Duodenal mucosa (tissue), 2 donors: ENCODE data around the gene ALPI.

ENCODE experiments used
- H3K27ac ChIP-seq: one replicate; pipeline ENCODE4 v1.7.0; 2013; ENCODE audit warnings: low read depth, low read length
- H3K27me3 ChIP-seq, 2 donors: one replicate each; pipeline ENCODE4 v1.7.0; 2013; ENCODE audit warnings: low read length in 2 of 2, control low read depth in 1 of 2; ENCODE audit not compliant: insufficient read depth in 2 of 2, control insufficient read depth in 1 of 2
- H3K36me3 ChIP-seq, 2 donors: one replicate each; pipeline ENCODE4 v1.7.0; 2013; ENCODE audit warnings: low read length in 2 of 2, control low read depth in 1 of 2; ENCODE audit not compliant: insufficient read depth in 2 of 2, control insufficient read depth in 1 of 2
- H3K4me1 ChIP-seq, 2 donors: one replicate each; pipeline ENCODE4 v1.7.0; 2013; ENCODE audit warnings: low read length in 2 of 2, control low read depth in 1 of 2; ENCODE audit not compliant: insufficient read depth in 2 of 2, control insufficient read depth in 1 of 2
- H3K4me3 ChIP-seq, 2 donors: one replicate each; pipeline ENCODE4 v1.7.0; 2013; ENCODE audit warnings: low read length in 2 of 2, low read depth in 1 of 2
- H3K9ac ChIP-seq, 2 donors: one replicate each; pipeline ENCODE4 v1.7.0; 2013; ENCODE audit warnings: low read length in 2 of 2, low read depth in 1 of 2
- H3K9me3 ChIP-seq, 2 donors: one replicate each; pipeline ENCODE4 v1.7.0; 2013; ENCODE audit warnings: low read length in 2 of 2, control low read depth in 1 of 2; ENCODE audit not compliant: control insufficient read depth in 1 of 2

ALPI gene

GRCh38 chr2:232492236-232492848 is 36.4 kb downstream of the ALPI start:
- H3K27ac ChIP-seq: no peak overlapping the region
- H3K9me3 ChIP-seq: no peaks in the 10 kb centered on the region
- no peak overlapping the region for H3K4me3 ChIP-seq
- no peak overlapping the region for H3K9ac ChIP-seq
- H3K36me3 ChIP-seq: no peaks in the 10 kb centered on the region
- H3K27me3 ChIP-seq: peaks cover 11 to 12% of the 10 kb centered on the region in 2 donors
- H3K4me1 ChIP-seq: no peaks in the 10 kb centered on the region

GRCh38 chr2:232492963-232493700 is 37.2 kb downstream of the ALPI start:
- Histone ChIP-seq H3K27me3 (peaks cover 8 to 10% of the 10 kb centered on the region in 2 donors), H3K4me1 (no peaks in the 10 kb centered on the region), H3K9ac (no peak overlapping the region), H3K36me3 (no peaks in the 10 kb centered on the region), H3K4me3 (no peak overlapping the region), H3K9me3 (no peaks in the 10 kb centered on the region), H3K27ac (no peak overlapping the region)

GRCh38 chr2:232493701-232494474 is 37.9 kb downstream of the ALPI start:
- no peak overlapping the region for H3K9ac ChIP-seq
- H3K36me3 ChIP-seq: no peaks in the 10 kb centered on the region
- no peaks in the 10 kb centered on the region for H3K9me3 ChIP-seq
- no peak overlapping the region for H3K4me3 ChIP-seq
- H3K27ac ChIP-seq: no peak overlapping the region
- peaks cover 6 to 9% of the 10 kb centered on the region in 2 donors for H3K27me3 ChIP-seq
- H3K4me1 ChIP-seq: no peaks in the 10 kb centered on the region

- H3K4me1 ChIP-seq: no peaks in the 10 kb centered on the region
- H3K9ac ChIP-seq: no peak overlapping the region
- no peaks in the 10 kb centered on the region for H3K9me3 ChIP-seq
- H3K4me3 ChIP-seq: no peak overlapping the region
- no peak overlapping the region for H3K27ac ChIP-seq
- H3K27me3 ChIP-seq: peaks cover 6 to 9% of the 10 kb centered on the region in 2 donors
- H3K36me3 ChIP-seq: no peaks in the 10 kb centered on the region
These were observed 38.6 kb downstream of the ALPI start for GRCh38 chr2:232494542-232494941.

GRCh38 chr2:232495292-232495691 is 39.3 kb downstream of the ALPI start:
- H3K4me3 ChIP-seq: no peak overlapping the region
- H3K27ac ChIP-seq: no peak overlapping the region
- peaks cover 5 to 6% of the 10 kb centered on the region in 2 donors for H3K27me3 ChIP-seq
- no peaks in the 10 kb centered on the region for H3K36me3 ChIP-seq
- H3K4me1 ChIP-seq: no peaks in the 10 kb centered on the region
- H3K9ac ChIP-seq: no peak overlapping the region
- no peaks in the 10 kb centered on the region for H3K9me3 ChIP-seq

GRCh38 chr2:232496501-232497270 is 40.7 kb downstream of the ALPI start:
- Histone ChIP-seq H3K36me3 (no peaks in the 10 kb centered on the region), H3K4me1 (no peaks in the 10 kb centered on the region), H3K27ac (no peak overlapping the region), H3K9me3 (no peaks in the 10 kb centered on the region), H3K27me3 (peaks cover 4 to 6% of the 10 kb centered on the region in 2 donors), H3K4me3 (no peak overlapping the region), H3K9ac (no peak overlapping the region)

GRCh38 chr2:232497348-232497747 is 41.4 kb downstream of the ALPI start:
- no peak overlapping the region for H3K9ac ChIP-seq
- H3K36me3 ChIP-seq: no peaks in the 10 kb centered on the region
- peaks cover 4 to 8% of the 10 kb centered on the region in 2 donors for H3K27me3 ChIP-seq
- no peaks in the 10 kb centered on the region for H3K9me3 ChIP-seq
- H3K4me1 ChIP-seq: no peaks in the 10 kb centered on the region
- no peak overlapping the region for H3K27ac ChIP-seq
- no peak overlapping the region for H3K4me3 ChIP-seq

GRCh38 chr2:232498452-232498851 is 42.5 kb downstream of the ALPI start:
- no peak overlapping the region for H3K27ac ChIP-seq
- no peak overlapping the region for H3K9ac ChIP-seq
- H3K27me3 ChIP-seq: peaks cover 10 to 16% of the 10 kb centered on the region in 2 donors

GRCh38 chr2:232501331-232501771 is 45.4 kb downstream of the ALPI start:
- Histone ChIP-seq H3K9me3 (no peaks in the 10 kb centered on the region), H3K9ac (no peak overlapping the region), H3K36me3 (no peaks in the 10 kb centered on the region), H3K27me3 (peaks cover 25 to 33% of the 10 kb centered on the region in 2 donors), H3K4me3 (no peak overlapping the region), H3K4me1 (no peaks in the 10 kb centered on the region), H3K27ac (no peak overlapping the region)

More at GRCh38 chr2:232498452-232498851, 42.5 kb downstream of the ALPI start:
- no peaks in the 10 kb centered on the region for H3K9me3 ChIP-seq
- no peak overlapping the region for H3K4me3 ChIP-seq
- no peaks in the 10 kb centered on the region for H3K4me1 ChIP-seq
- no peaks in the 10 kb centered on the region for H3K36me3 ChIP-seq
